GM18951 (cell line): ENCODE data around the gene KIAA1958.
A peak's percentile ranks its signal among the peaks of the same experiment; 100 is the strongest.

ENCODE experiments used
- POLR2A ChIP-seq: IDR thresholded peaks from 4 replicates; pipeline ENCODE4 v1.6.1; 2011; ENCODE audit warnings: mild to moderate bottlenecking; ENCODE audit not compliant: insufficient read length, insufficient read depth; ENCODE audit errors: extremely low read depth
- in situ Hi-C: fragments of 300-500 bp; cut with MboI; formaldehyde crosslinking; loops from one replicate; pipeline ENCODE4 v1.12.0; 2022; ENCODE audit warnings: low sequenced_read_pairs, mixed read lengths, inconsistent platforms; ENCODE audit not compliant: unreplicated experiment

The KIAA1958 gene

DNA sequence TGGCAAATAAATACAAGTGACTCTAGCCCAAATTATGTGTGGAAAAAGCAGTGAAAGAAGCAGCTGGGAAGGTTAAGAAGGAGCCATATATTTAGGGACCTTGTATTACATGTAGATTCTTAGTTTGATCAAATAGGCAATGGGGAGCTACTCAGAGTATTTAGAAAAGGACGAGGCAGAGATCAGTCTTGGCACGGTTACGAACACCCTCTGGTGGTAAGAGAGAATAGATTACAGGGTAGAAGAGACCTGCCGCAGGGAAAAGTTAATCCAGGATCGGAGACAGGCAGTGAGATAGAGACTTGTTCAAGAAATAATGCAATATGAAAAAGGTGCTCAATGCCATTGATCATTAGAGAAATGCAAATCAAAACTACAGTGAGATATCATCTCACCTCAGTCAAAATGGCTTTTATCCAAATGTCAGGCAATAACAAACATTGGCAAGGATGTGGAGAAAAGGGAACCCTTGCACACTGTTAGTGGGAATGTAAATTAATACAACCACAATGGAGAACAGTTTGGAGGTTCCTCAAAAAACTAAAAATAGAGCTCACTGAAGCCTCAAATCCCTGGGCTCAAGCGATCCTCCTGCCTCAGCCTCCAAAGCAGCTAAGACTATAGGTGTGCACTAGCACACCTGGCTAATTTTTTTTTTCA lies 219.3 kb downstream of the KIAA1958 start:
- TF ChIP-seq POLR2A = no peak
- in situ Hi-C loops = no loop called here

DNA sequence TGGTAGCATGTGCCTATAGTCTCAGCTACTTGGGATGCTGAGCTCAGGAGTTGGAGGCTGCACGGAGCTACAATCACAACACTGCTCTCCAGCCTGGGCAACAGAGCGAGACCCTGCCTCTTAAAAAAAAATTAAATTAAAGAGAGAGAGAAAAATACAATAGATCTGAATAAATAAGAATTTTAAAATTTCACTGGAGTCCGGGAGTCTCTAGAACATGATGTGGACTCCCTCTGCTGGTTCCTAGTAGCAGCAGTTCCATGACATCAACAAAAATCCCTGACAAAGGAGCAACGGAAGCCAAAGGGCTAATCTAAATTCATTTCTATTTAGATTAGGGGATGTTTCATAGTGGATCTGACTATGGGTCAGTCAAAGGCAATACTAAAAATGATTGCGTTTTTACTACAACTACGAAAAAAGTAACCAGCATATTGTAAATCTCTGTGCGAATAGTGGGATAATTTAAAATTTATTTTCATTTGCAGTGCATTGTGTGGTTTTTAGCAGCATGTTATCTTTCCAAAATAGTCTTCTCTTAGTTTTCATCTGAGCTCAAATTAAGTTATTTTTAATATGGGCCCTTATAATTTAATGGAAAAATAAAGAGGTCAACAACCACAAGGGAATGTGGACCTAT lies 224.5 kb downstream of the KIAA1958 start:
- in situ Hi-C loops = no loop called here
- no peak for TF ChIP-seq POLR2A

DNA sequence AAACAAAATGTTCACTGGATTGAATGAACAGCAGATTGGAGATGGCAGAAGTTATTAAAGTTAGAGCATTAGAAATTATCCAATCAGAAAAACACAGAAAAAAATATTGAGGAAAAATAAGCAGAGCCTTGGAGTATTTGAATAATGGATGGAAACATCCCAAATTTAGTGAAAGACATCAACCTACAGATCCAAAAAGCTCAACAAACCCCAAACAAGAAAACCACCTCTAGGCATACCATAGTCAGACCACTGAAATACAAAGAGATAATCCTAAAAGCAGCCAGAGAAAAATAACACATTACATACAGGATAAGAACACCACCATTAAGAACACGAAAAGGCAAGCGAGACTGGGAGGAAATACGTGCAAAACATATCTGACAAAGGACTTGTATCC lies 226.1 kb downstream of the KIAA1958 start:
- TF ChIP-seq POLR2A = no peak
- in situ Hi-C loops = no loop called here

DNA sequence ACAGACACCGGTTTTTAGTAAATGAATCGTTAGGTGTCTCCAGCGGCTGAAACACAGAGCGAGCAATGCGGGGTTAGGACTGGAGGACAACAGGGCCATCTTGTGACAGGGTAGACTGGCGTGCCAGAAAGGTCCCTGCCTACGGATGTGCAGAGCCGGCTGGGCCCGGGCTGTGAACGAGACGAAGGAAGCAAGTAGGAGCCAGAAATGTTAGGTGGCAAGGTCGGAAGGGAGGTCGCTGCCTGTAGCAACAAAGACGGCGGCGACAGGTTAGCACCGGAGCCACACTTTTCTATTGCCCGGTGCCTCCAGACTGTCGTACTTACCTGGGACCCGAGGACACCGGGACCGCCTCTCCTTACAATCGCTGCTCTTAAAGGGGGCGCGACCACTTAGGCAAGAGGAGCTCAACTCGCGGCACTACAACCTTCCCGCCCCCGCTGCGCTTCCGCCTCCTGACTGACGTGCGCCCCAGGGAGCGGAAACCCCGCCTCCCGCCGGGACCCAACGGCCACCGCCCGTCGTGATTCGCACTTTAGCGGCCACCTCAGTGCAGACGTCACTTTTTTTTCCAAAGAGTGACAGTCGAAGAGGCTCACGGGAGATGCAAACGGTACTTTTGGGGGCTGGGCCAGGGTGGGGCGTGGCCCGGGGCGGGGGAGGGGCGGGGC lies 231.2 kb downstream of the KIAA1958 start, which contains the start of gene INIP:
Gene INIP (minus strand): TSS at position 457 of the 671 bp plus-strand sequence. CDS start 1,632 bp downstream, outside the sequence.
- in situ Hi-C loops = no loop called here
- peak; percentile 82 for TF ChIP-seq POLR2A
